Astrocyte (in vitro differentiated cells and primary cell): ENCODE results near the gene ETV4. TPM values are rescaled to one million over a fixed set of nuclear protein-coding genes. Genes with fewer than 3 reads are reported as not detected.
A peak's percentile ranks its signal among the peaks of the same experiment; 100 is the strongest.

Experiments
- DNase-seq: peaks from one replicate; pipeline ENCODE4 v3.0.0-alpha.2; 2010; ENCODE audit warnings: low read depth
- FAIRE-seq: peaks from 2 replicates; lab custom pipeline; 2011; peaks lifted over from hg19 to GRCh38; lab: Jason Lieb, UNC
- H2AFZ ChIP-seq: 2 replicates; pipeline ENCODE4 v1.6.0; 2012; ENCODE audit warnings: low read depth, low read length, inconsistent platforms
- H3K27ac ChIP-seq: 2 replicates; pipeline ENCODE4 v1.5.1; 2011; ENCODE audit warnings: low read depth, low read length, inconsistent platforms
- H3K27me3 ChIP-seq: 2 replicates; pipeline ENCODE4 v1.6.0; 2011; ENCODE audit warnings: low read length, inconsistent platforms; ENCODE audit not compliant: insufficient read depth
- H3K36me3 ChIP-seq: 2 replicates; pipeline ENCODE4 v1.5.1; 2011; ENCODE audit warnings: low read length, inconsistent platforms; ENCODE audit not compliant: insufficient read depth
- H3K4me1 ChIP-seq: 2 replicates; pipeline ENCODE4 v1.5.1; 2011; ENCODE audit warnings: low read length, inconsistent platforms; ENCODE audit not compliant: insufficient read depth
- H3K4me2 ChIP-seq: 2 replicates; pipeline ENCODE4 v1.6.0; 2012; ENCODE audit warnings: low read length, inconsistent platforms
- H3K4me3 ChIP-seq: 2 replicates; pipeline ENCODE4 v1.5.1; 2011; ENCODE audit warnings: low read depth, mild to moderate bottlenecking, low read length, inconsistent platforms; ENCODE audit not compliant: insufficient read depth
- H3K79me2 ChIP-seq: 2 replicates; pipeline ENCODE4 v1.6.0; 2012; ENCODE audit warnings: mild to moderate bottlenecking, low read length, inconsistent platforms; ENCODE audit not compliant: insufficient read depth
- H3K9ac ChIP-seq: 2 replicates; pipeline ENCODE4 v1.6.0; 2012; ENCODE audit warnings: mild to moderate bottlenecking, low read length, inconsistent platforms
- H3K9me3 ChIP-seq: 2 replicates; pipeline ENCODE4 v1.5.1; 2012; ENCODE audit warnings: low read depth, mild to moderate bottlenecking, low read length, inconsistent platforms; ENCODE audit not compliant: insufficient read depth
- H4K20me1 ChIP-seq: 2 replicates; pipeline ENCODE4 v1.6.0; 2012; ENCODE audit warnings: low read length, inconsistent platforms; ENCODE audit not compliant: insufficient read depth
- H3K27ac Mint-ChIP-seq: one replicate; pipeline ENCODE4 v1.8.0; 2021; ENCODE audit warnings: mild to moderate bottlenecking, mixed read lengths; ENCODE audit not compliant: unreplicated experiment
- H3K27me3 Mint-ChIP-seq: one replicate; pipeline ENCODE4 v1.8.0; 2021; ENCODE audit warnings: low read depth, mixed read lengths; ENCODE audit not compliant: unreplicated experiment
- H3K36me3 Mint-ChIP-seq: one replicate; pipeline ENCODE4 v1.8.0; 2021; ENCODE audit warnings: low read depth, mixed read lengths; ENCODE audit not compliant: unreplicated experiment
- H3K4me1 Mint-ChIP-seq: one replicate; pipeline ENCODE4 v1.8.0; 2021; ENCODE audit warnings: low read depth, mixed read lengths; ENCODE audit not compliant: unreplicated experiment
- H3K4me3 Mint-ChIP-seq: one replicate; pipeline ENCODE4 v1.8.0; 2021; ENCODE audit warnings: mild to moderate bottlenecking, moderate library complexity, mixed read lengths; ENCODE audit not compliant: unreplicated experiment
- H3K9me3 Mint-ChIP-seq: one replicate; pipeline ENCODE4 v1.8.0; 2021; ENCODE audit warnings: mild to moderate bottlenecking, mixed read lengths; ENCODE audit not compliant: unreplicated experiment
- CTCF ChIP-seq: IDR thresholded peaks from 2 replicates; pipeline ENCODE4 v1.5.1; 2011; ENCODE audit warnings: low read depth, mild to moderate bottlenecking, inconsistent platforms, low read length, moderate library complexity; ENCODE audit not compliant: insufficient read depth
- EZH2 ChIP-seq: IDR thresholded peaks from 2 replicates; pipeline ENCODE4 v1.6.1; 2012; ENCODE audit warnings: mild to moderate bottlenecking, low read length, inconsistent platforms; ENCODE audit not compliant: insufficient read depth
- total RNA-seq: library from RNA; stranded (reverse); gene quantifications from 2 replicates; pipeline ENCODE4 v1.2.1, GENCODE V29; 2021

The ETV4 gene
- total RNA-seq, 1 donor from 2014 or later = 11.4 TPM

- Histone ChIP-seq H2AFZ (no peak overlapping the region), H3K27ac (peak overlapping the region; percentile 74), H3K36me3 (peaks cover 7% of the 10 kb centered on the region), H3K79me2 (no peaks in the 10 kb centered on the region), H3K4me3 (no peak overlapping the region), H3K27me3 (no peaks in the 10 kb centered on the region), H3K4me1 (peaks cover 24% of the 10 kb centered on the region), H3K9ac (no peak overlapping the region), H4K20me1 (peaks cover 3% of the 10 kb centered on the region), H3K9me3 (no peaks in the 10 kb centered on the region), H3K4me2 (peak overlapping the region; percentile 87)
- peak overlapping the region; percentile 12 for H3K4me3 Mint-ChIP-seq
- H3K4me1 Mint-ChIP-seq = peaks cover 44% of the 10 kb centered on the region
- peak overlapping the region; percentile 66 for H3K27ac Mint-ChIP-seq
- DNase-seq (no peak), FAIRE-seq (no peak)
- peaks cover 12% of the 10 kb centered on the region for H3K36me3 Mint-ChIP-seq
- TF ChIP-seq CTCF (no peak), EZH2 (no peak)
- no peaks in the 10 kb centered on the region for H3K9me3 Mint-ChIP-seq
- no peaks in the 10 kb centered on the region for H3K27me3 Mint-ChIP-seq
These were observed 16.9 kb downstream of the ETV4 start for GRCh38 chr17:43528988-43529814.

GRCh38 chr17:43528319-43528987 is 17.7 kb downstream of the ETV4 start:
- FAIRE-seq (no peak), DNase-seq (peak; percentile 21)
- Histone ChIP-seq H3K36me3 (peaks cover 10% of the 10 kb centered on the region), H3K9me3 (no peaks in the 10 kb centered on the region), H3K27ac (no peak overlapping the region), H4K20me1 (peaks cover 3% of the 10 kb centered on the region), H2AFZ (no peak overlapping the region), H3K4me3 (no peak overlapping the region), H3K4me2 (no peak overlapping the region), H3K9ac (no peak overlapping the region), H3K4me1 (peaks cover 24% of the 10 kb centered on the region), H3K27me3 (no peaks in the 10 kb centered on the region), H3K79me2 (no peaks in the 10 kb centered on the region)
- H3K4me3 Mint-ChIP-seq = peak overlapping the region; percentile 12
- no peaks in the 10 kb centered on the region for H3K27me3 Mint-ChIP-seq
- peaks cover 44% of the 10 kb centered on the region for H3K4me1 Mint-ChIP-seq
- no peaks in the 10 kb centered on the region for H3K9me3 Mint-ChIP-seq
- TF ChIP-seq CTCF (no peak), EZH2 (no peak)
- H3K36me3 Mint-ChIP-seq = peaks cover 15% of the 10 kb centered on the region
- H3K27ac Mint-ChIP-seq = peak overlapping the region; percentile 66
